Liver (tissue), 9 donors: Measurements from ENCODE around the gene PEAR1. TPM values are rescaled to one million over a fixed set of nuclear protein-coding genes. Genes with fewer than 3 reads are reported as not detected.

Experiments
- DNase-seq: peaks from one replicate; pipeline ENCODE4 v3.0.0-alpha.2; 2017; ENCODE audit warnings: low spot score
- H3K27ac ChIP-seq, 2 donors: one replicate each; pipeline ENCODE4 v1.7.0; 2013; ENCODE audit warnings: inconsistent platforms in 2 of 2, low read length in 2 of 2, control low read depth in 1 of 2, low read depth in 1 of 2, mild to moderate bottlenecking in 1 of 2
- H3K27me3 ChIP-seq, 4 donors: one replicate each; pipeline versions ENCODE4 v1.6.1 to v1.7.0; 2013; ENCODE audit warnings: low read length in 3 of 4, inconsistent platforms in 1 of 4, mild to moderate bottlenecking in 1 of 4, moderate library complexity in 1 of 4; ENCODE audit not compliant: control insufficient read depth in 4 of 4, insufficient read depth in 4 of 4
- H3K36me3 ChIP-seq, 4 donors: one replicate each; pipeline versions ENCODE4 v1.6.1 to v1.7.0; 2013; ENCODE audit warnings: low read length in 3 of 4, mild to moderate bottlenecking in 3 of 4, low read depth in 1 of 4, moderate library complexity in 1 of 4; ENCODE audit not compliant: control insufficient read depth in 4 of 4, insufficient read depth in 3 of 4
- H3K4me1 ChIP-seq, 4 donors: one replicate each; pipeline versions ENCODE4 v1.6.1 to v1.7.0; 2013; ENCODE audit warnings: low read length in 3 of 4, mild to moderate bottlenecking in 3 of 4, moderate library complexity in 1 of 4; ENCODE audit not compliant: control insufficient read depth in 4 of 4, insufficient read depth in 4 of 4
- H3K4me3 ChIP-seq, 3 donors: one replicate each; pipeline versions ENCODE4 v1.6.1 to v1.7.0; 2013; ENCODE audit warnings: low read length in 3 of 3, control low read depth in 1 of 3, low read depth in 1 of 3, mild to moderate bottlenecking in 1 of 3
- H3K9ac ChIP-seq, 2 donors: one replicate each; pipeline ENCODE4 v1.7.0; 2013; ENCODE audit warnings: low read length in 2 of 2, mild to moderate bottlenecking in 2 of 2, moderate library complexity in 2 of 2, control low read depth in 1 of 2, low read depth in 1 of 2
- H3K9me3 ChIP-seq, 4 donors: one replicate each; pipeline versions ENCODE4 v1.6.1 to v1.7.0; 2013; ENCODE audit warnings: low read length in 3 of 4; ENCODE audit not compliant: control insufficient read depth in 4 of 4
- EGR1 ChIP-seq, 2 donors: IDR thresholded peaks; 2 replicates each; pipeline ENCODE4 v1.6.1; 2016 to 2018; ENCODE audit warnings: antibody characterized with exemption in 2 of 2, low read depth in 2 of 2
- FOXA2 ChIP-seq: IDR thresholded peaks from 2 replicates; pipeline ENCODE4 v1.6.1; 2016; ENCODE audit warnings: antibody characterized with exemption
- GABPA ChIP-seq, 2 donors: IDR thresholded peaks in 1 of 2; conservative IDR thresholded peaks in 1 of 2; 2 replicates each; pipeline ENCODE4 v1.6.1; 2016; ENCODE audit warnings: antibody characterized with exemption in 2 of 2, mild to moderate bottlenecking in 1 of 2, moderate library complexity in 1 of 2
- HNF4A ChIP-seq, 2 donors: conservative IDR thresholded peaks; 2 replicates each; pipeline ENCODE4 v1.6.1; 2016; ENCODE audit warnings: antibody characterized with exemption in 2 of 2, mild to moderate bottlenecking in 2 of 2
- HNF4G ChIP-seq: IDR thresholded peaks from 2 replicates; pipeline ENCODE4 v1.6.1; 2016; ENCODE audit warnings: antibody characterized with exemption
- JUND ChIP-seq, 2 donors: IDR thresholded peaks; 2 replicates each; pipeline ENCODE4 v1.6.1; 2016; ENCODE audit warnings: antibody characterized with exemption in 2 of 2
- NR2F2 ChIP-seq: IDR thresholded peaks from 2 replicates; pipeline ENCODE4 v1.6.1; 2016; ENCODE audit warnings: antibody characterized with exemption
- RAD21 ChIP-seq, 2 donors: IDR thresholded peaks; 2 replicates each; pipeline ENCODE4 v1.6.1; 2016; ENCODE audit warnings: antibody characterized with exemption in 2 of 2, mild to moderate bottlenecking in 2 of 2
- RXRA ChIP-seq, 2 donors: IDR thresholded peaks; 2 replicates each; pipeline ENCODE4 v1.6.1; 2017 to 2018; ENCODE audit warnings: antibody characterized with exemption in 2 of 2, mild to moderate bottlenecking in 1 of 2
- WGBS: extraction: QIAGEN DNeasy Blood & Tissue Kit; methylation state at CpG from one replicate; pipeline ENCODE4 v1.1.7; 2013; 5-methylcytosine and 5-hydroxymethylcytosine counted together
- polyA plus RNA-seq, 2 donors: library from polyadenylated mRNA; stranded (reverse) in 1 of 2; unstranded in 1 of 2; fragments of 200-250 nt in 1 of 2; fragments of >200 nt in 1 of 2; fragmentation: Nextera tagmentation in 1 of 2; extraction: Ambion mirVana in 1 of 2; gene quantifications; one replicate each; pipeline versions ENCODE4 v1.2.1 to v1.2.3, GENCODE V29; 2013 to 2015
- total RNA-seq, 2 donors: library from RNA; depleted of rRNA; stranded (reverse); fragments of >200 nt; gene quantifications; one replicate each; pipeline ENCODE4 v1.2.3, GENCODE V29; 2014
- TF ChIP-seq, protein P1 (sequence below): IDR thresholded peaks from 2 replicates; pipeline ENCODE4 v1.6.1; 2016; ENCODE audit warnings: antibody characterized with exemption
- TF ChIP-seq, protein P2 (sequence below): IDR thresholded peaks from 2 replicates; pipeline ENCODE4 v1.6.1; 2016; ENCODE audit warnings: antibody characterized with exemption, mild to moderate bottlenecking
- TF ChIP-seq, protein P3 (sequence below): IDR thresholded peaks from 2 replicates; pipeline ENCODE4 v1.6.1; 2016; ENCODE audit warnings: antibody characterized with exemption
- TF ChIP-seq, protein P4 (sequence below): IDR thresholded peaks from 2 replicates; pipeline ENCODE4 v1.6.1; 2016; ENCODE audit warnings: antibody characterized with exemption
- donor health status: healthy.
- donor health status: healthy.
- donor health status: healthy.
- donor health status: healthy.
- donor health status: healthy.

Gene PEAR1
- total and polyA plus RNA-seq, 4 donors = 2.1 to 4.4 (median 3.1) TPM

DNA sequence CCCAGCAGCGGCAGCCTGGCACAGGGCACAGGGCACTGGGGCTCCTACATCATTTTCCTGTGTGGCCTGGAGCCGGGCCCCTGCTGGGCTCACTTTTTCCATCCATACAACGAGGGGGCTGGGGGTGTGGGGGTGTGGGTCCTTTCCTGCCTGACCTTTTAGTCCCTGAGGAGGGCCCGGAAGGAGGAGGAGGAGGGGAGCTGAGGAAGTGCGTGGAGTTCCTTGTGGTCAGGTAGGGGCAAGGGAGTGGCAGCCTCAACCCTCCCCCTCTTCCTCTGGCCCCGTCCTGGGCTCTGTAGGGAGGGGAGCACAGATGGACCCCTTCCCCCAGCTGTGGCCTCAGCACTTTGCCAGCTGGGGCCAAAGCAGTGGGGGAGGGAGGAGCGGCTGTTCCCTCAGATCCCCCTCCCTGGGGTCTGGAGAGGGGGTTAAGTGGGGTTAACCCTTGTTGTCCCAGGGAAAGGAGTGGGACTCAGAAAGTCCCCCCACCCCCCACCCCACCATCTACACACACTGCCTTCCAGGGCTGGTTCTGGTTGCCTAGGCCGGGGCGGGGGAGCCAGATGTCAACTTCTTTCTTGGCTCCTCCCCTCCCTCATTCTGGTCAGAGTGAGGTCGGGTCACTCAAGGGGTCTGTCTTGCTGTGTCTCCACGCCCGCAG lies 27.1 kb upstream of the PEAR1 start:
- TF ChIP-seq FOXA2 (no peak), HNF4G (no peak)
- TF ChIP-seq, protein P1, sequence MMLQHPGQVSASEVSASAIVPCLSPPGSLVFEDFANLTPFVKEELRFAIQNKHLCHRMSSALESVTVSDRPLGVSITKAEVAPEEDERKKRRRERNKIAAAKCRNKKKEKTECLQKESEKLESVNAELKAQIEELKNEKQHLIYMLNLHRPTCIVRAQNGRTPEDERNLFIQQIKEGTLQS = no peak
- TF ChIP-seq, protein P2, sequence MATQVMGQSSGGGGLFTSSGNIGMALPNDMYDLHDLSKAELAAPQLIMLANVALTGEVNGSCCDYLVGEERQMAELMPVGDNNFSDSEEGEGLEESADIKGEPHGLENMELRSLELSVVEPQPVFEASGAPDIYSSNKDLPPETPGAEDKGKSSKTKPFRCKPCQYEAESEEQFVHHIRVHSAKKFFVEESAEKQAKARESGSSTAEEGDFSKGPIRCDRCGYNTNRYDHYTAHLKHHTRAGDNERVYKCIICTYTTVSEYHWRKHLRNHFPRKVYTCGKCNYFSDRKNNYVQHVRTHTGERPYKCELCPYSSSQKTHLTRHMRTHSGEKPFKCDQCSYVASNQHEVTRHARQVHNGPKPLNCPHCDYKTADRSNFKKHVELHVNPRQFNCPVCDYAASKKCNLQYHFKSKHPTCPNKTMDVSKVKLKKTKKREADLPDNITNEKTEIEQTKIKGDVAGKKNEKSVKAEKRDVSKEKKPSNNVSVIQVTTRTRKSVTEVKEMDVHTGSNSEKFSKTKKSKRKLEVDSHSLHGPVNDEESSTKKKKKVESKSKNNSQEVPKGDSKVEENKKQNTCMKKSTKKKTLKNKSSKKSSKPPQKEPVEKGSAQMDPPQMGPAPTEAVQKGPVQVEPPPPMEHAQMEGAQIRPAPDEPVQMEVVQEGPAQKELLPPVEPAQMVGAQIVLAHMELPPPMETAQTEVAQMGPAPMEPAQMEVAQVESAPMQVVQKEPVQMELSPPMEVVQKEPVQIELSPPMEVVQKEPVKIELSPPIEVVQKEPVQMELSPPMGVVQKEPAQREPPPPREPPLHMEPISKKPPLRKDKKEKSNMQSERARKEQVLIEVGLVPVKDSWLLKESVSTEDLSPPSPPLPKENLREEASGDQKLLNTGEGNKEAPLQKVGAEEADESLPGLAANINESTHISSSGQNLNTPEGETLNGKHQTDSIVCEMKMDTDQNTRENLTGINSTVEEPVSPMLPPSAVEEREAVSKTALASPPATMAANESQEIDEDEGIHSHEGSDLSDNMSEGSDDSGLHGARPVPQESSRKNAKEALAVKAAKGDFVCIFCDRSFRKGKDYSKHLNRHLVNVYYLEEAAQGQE = no peak
- TF ChIP-seq, protein P3, sequence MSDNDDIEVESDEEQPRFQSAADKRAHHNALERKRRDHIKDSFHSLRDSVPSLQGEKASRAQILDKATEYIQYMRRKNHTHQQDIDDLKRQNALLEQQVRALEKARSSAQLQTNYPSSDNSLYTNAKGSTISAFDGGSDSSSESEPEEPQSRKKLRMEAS = no peak
- no peaks in the 10 kb centered on the region for H3K4me1 ChIP-seq
- DNase-seq = no peak
- H3K9me3 ChIP-seq = no peaks in the 10 kb centered on the region
- H3K9ac ChIP-seq = no peak overlapping the region
- peaks cover 0 to 13% (median 1%) of the 10 kb centered on the region in 4 donors for H3K27me3 ChIP-seq
- H3K36me3 ChIP-seq = no peaks in the 10 kb centered on the region
- H3K27ac ChIP-seq = no peak overlapping the region
- WGBS = 58% methylated on average over 12 of the region's 12 CpGs
- H3K4me3 ChIP-seq = no peak overlapping the region

DNA sequence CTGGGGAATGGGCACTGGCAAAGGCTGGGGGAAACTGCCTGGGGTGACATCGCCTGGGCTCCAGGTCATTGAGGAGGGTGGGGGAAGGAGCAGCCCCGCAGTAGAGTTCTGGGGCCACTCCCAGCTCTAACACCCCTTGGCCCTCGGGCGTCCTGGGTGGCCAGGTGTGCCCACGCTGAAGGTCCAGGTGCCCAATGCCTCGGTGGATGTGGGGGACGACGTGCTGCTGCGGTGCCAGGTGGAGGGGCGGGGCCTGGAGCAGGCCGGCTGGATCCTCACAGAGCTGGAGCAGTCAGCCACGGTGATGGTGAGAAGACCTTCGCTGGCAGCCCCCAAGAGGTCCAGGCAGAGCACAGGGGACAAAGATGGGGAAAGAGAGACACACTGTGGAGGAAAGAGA lies 25.2 kb upstream of the PEAR1 start:
- H3K9me3 ChIP-seq = no peaks in the 10 kb centered on the region
- TF ChIP-seq, protein P1 = no peak
- TF ChIP-seq EGR1 (IDR thresholded peaks at IDR 0.05; ENCODE audit: low read depth in 2 of 2) = no peak
- TF ChIP-seq, protein P4, sequence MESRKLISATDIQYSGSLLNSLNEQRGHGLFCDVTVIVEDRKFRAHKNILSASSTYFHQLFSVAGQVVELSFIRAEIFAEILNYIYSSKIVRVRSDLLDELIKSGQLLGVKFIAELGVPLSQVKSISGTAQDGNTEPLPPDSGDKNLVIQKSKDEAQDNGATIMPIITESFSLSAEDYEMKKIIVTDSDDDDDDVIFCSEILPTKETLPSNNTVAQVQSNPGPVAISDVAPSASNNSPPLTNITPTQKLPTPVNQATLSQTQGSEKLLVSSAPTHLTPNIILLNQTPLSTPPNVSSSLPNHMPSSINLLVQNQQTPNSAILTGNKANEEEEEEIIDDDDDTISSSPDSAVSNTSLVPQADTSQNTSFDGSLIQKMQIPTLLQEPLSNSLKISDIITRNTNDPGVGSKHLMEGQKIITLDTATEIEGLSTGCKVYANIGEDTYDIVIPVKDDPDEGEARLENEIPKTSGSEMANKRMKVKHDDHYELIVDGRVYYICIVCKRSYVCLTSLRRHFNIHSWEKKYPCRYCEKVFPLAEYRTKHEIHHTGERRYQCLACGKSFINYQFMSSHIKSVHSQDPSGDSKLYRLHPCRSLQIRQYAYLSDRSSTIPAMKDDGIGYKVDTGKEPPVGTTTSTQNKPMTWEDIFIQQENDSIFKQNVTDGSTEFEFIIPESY = no peak
- TF ChIP-seq GABPA (IDR thresholded peaks at IDR 0.05 in 1 of 2, conservative IDR thresholded peaks at IDR 0.05 in 1 of 2) = no peak
- TF ChIP-seq HNF4A (conservative IDR thresholded peaks at IDR 0.05) = no peak
- no peak for TF ChIP-seq JUND (IDR thresholded peaks at IDR 0.05)
- no peak for TF ChIP-seq RAD21 (IDR thresholded peaks at IDR 0.05)
- TF ChIP-seq RXRA (IDR thresholded peaks at IDR 0.05) = no peak
- no peak for TF ChIP-seq NR2F2
- H3K36me3 ChIP-seq = no peaks in the 10 kb centered on the region
- no peak overlapping the region for H3K27ac ChIP-seq
- H3K4me1 ChIP-seq = no peaks in the 10 kb centered on the region
- WGBS = 69% methylated on average over 13 of the region's 13 CpGs
- H3K9ac ChIP-seq = no peak overlapping the region
- H3K27me3 ChIP-seq = peaks cover 0 to 3% (median 1%) of the 10 kb centered on the region in 4 donors
- no peak for DNase-seq
- no peak overlapping the region for H3K4me3 ChIP-seq
